Measurements from ENCODE around the gene TFDP3. TPM values are rescaled to one million over a fixed set of nuclear protein-coding genes. Genes with fewer than 3 reads are reported as not detected.

TFDP3 gene
- total RNA-seq, 1 experiment from 2014 or later, result not detected

GRCh38 chrX:133265331-133265730 is 47.2 kb upstream of the TFDP3 start:
- H3K9me3 ChIP-seq (ENCODE audit: low read length), result no peaks in the 10 kb centered on the region
- POLR2A ChIA-PET (ENCODE audit: unreplicated experiment), result no interaction called here
- H3K36me3 ChIP-seq (ENCODE audit: low read depth, low read length), result no peaks in the 10 kb centered on the region
- H4K20me1 ChIP-seq (ENCODE audit: low read length), result no peaks in the 10 kb centered on the region
- H2AFZ ChIP-seq (ENCODE audit: low read length), result no peak overlapping the region
- H3F3A ChIP-seq (ENCODE audit: low read length, unreplicated experiment), result no peaks in the 10 kb centered on the region
- DNase-seq (no peak), ATAC-seq (no peak)
- no peaks in the 10 kb centered on the region for H3K79me2 ChIP-seq (ENCODE audit: low read length)
- no peak overlapping the region for H3K4me2 ChIP-seq (ENCODE audit: low read length)
- no TSS peak for BruUV-seq (replicated peaks)
- no peaks in the 10 kb centered on the region for H3K9me2 ChIP-seq (replicated peaks; ENCODE audit: low read length)
- H3K9ac ChIP-seq (ENCODE audit: low read length), result no peak overlapping the region
- H3K27me3 ChIP-seq (ENCODE audit: low read length), result no peaks in the 10 kb centered on the region
- no peak overlapping the region for H3K27ac ChIP-seq (ENCODE audit: low read length)
- no peak overlapping the region for H3K4me3 ChIP-seq (ENCODE audit: low read length)
- CTCF ChIA-PET, result no interaction called here
- intact Hi-C loops (cut with micrococcal nuclease), result no loop called here
- no peaks in the 10 kb centered on the region for H3K4me1 ChIP-seq (ENCODE audit: insufficient read depth, low read length)
- no peak for TF ChIP-seq EZH2phosphoT487 (IDR thresholded peaks at IDR 0.05; ENCODE audit: borderline replicate concordance, low read length)
- no peak for TF ChIP-seq CTCF (conservative IDR thresholded peaks at IDR 0.05; ENCODE audit: low read depth, low read length)
- TF ChIP-seq EZH2 (IDR thresholded peaks at IDR 0.05; ENCODE audit: low read length, unreplicated experiment), result no peak

GRCh38 chrX:133258481-133258880 is 40.3 kb upstream of the TFDP3 start:
- Histone ChIP-seq H3K9ac (ENCODE audit: low read length) (no peak overlapping the region), H3K9me2 (replicated peaks; ENCODE audit: low read length) (no peaks in the 10 kb centered on the region), H2AFZ (ENCODE audit: low read length) (no peak overlapping the region), H3K4me2 (ENCODE audit: low read length) (peak overlapping the region; percentile 28), H3K4me1 (ENCODE audit: insufficient read depth, low read length) (peaks cover 28% of the 10 kb centered on the region), H3K36me3 (ENCODE audit: low read depth, low read length) (no peaks in the 10 kb centered on the region), H3K9me3 (ENCODE audit: low read length) (no peaks in the 10 kb centered on the region), H3K27ac (ENCODE audit: low read length) (no peak overlapping the region), H3K4me3 (ENCODE audit: low read length) (no peak overlapping the region), H3K27me3 (ENCODE audit: low read length) (no peaks in the 10 kb centered on the region), H4K20me1 (ENCODE audit: low read length) (no peaks in the 10 kb centered on the region), H3K79me2 (ENCODE audit: low read length) (no peaks in the 10 kb centered on the region), H3F3A (ENCODE audit: low read length, unreplicated experiment) (no peaks in the 10 kb centered on the region)
- no TSS peak for BruUV-seq (replicated peaks)
- POLR2A ChIA-PET (ENCODE audit: unreplicated experiment), result no interaction called here
- intact Hi-C loops (cut with micrococcal nuclease), result loop anchor here (10.0 kb wide), 3 partner anchors 66 to 406 kb away; partner anchors contain the start of gene GPC4
- DNase-seq (peak; percentile 75), ATAC-seq (peak; percentile 75)
- CTCF ChIA-PET, result no interaction called here
- TF ChIP-seq CTCF (conservative IDR thresholded peaks at IDR 0.05; ENCODE audit: low read depth, low read length) (no peak), EZH2 (IDR thresholded peaks at IDR 0.05; ENCODE audit: low read length, unreplicated experiment) (no peak), EZH2phosphoT487 (IDR thresholded peaks at IDR 0.05; ENCODE audit: borderline replicate concordance, low read length) (no peak)

GRCh38 chrX:133254666-133255065 is 36.5 kb upstream of the TFDP3 start:
- Histone ChIP-seq H3K36me3 (ENCODE audit: low read depth, low read length) (no peaks in the 10 kb centered on the region), H3K27me3 (ENCODE audit: low read length) (no peaks in the 10 kb centered on the region), H3F3A (ENCODE audit: low read length, unreplicated experiment) (no peaks in the 10 kb centered on the region), H3K9me3 (ENCODE audit: low read length) (no peaks in the 10 kb centered on the region), H2AFZ (ENCODE audit: low read length) (no peak overlapping the region), H3K4me1 (ENCODE audit: insufficient read depth, low read length) (peaks cover 28% of the 10 kb centered on the region), H3K4me3 (ENCODE audit: low read length) (no peak overlapping the region), H3K27ac (ENCODE audit: low read length) (peak overlapping the region; percentile 53), H3K79me2 (ENCODE audit: low read length) (no peaks in the 10 kb centered on the region), H3K9me2 (replicated peaks; ENCODE audit: low read length) (no peaks in the 10 kb centered on the region), H3K4me2 (ENCODE audit: low read length) (peak overlapping the region; percentile 42), H3K9ac (ENCODE audit: low read length) (no peak overlapping the region), H4K20me1 (ENCODE audit: low read length) (no peaks in the 10 kb centered on the region)
- ChIA-PET CTCF (no interaction called here), POLR2A (ENCODE audit: unreplicated experiment) (no interaction called here)
- ATAC-seq (peak; percentile 91), DNase-seq (peak; percentile 81)
- intact Hi-C loops (cut with micrococcal nuclease), result loop anchor here (2.0 to 10.0 kb wide), 4 partner anchors 42 to 410 kb away; partner anchors contain the start of gene GPC4
- no TSS peak for BruUV-seq (replicated peaks)
- no peak for TF ChIP-seq EZH2 (IDR thresholded peaks at IDR 0.05; ENCODE audit: low read length, unreplicated experiment)
- no peak for TF ChIP-seq EZH2phosphoT487 (IDR thresholded peaks at IDR 0.05; ENCODE audit: borderline replicate concordance, low read length)
- TF ChIP-seq CTCF (conservative IDR thresholded peaks at IDR 0.05; ENCODE audit: low read depth, low read length), result no peak
